Measurements from ENCODE around the gene FANCI.
A peak's percentile ranks its signal among the peaks of the same experiment; 100 is the strongest.

Gene FANCI

GRCh38 chr15:89345248-89345647 is 101.5 kb downstream of the FANCI start:
- Histone ChIP-seq H3K36me3 (ENCODE audit: control insufficient read depth, insufficient read depth, low read length) (no peaks in the 10 kb centered on the region), H3K4me3 (ENCODE audit: low read length) (no peak overlapping the region), H3K27me3 (ENCODE audit: control insufficient read depth, insufficient read depth, low read length) (no peaks in the 10 kb centered on the region)

DNA sequence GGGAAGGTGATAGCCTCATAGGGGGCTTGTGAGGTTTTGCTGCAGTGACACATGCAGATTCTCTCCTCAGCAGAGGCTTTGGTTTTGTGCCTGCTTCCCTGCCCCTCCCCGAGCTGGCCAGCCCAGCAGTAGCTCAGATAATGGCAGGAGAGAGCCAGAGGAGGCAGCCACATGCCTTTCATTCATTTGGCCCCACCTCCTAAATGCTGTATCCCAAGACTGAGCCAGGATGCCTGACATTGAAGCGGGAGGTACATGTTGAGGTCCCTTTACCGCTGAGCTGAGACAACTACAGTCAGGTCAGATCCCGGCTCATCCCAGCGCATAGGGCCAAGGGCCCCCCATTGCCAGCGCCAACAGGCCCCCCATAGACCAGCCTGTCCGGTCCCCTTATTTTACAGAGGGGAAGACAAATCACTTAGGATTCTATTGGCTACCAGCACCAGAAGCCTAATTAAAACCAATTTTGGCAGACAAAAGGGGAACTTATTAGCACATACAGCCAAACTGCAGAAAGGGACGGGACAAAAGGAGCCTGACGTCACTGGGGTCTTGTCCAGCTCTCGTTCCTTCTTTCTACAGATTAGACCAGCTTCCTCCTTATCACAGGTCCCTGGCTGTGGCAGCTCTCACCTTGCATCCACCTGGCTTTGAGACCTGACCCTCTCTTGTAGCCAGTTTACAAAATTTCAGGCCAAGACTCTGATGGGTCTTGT is 102.9 kb downstream of the FANCI start:
- Histone ChIP-seq H3K36me3 (ENCODE audit: control insufficient read depth, insufficient read depth, low read length) (no peaks in the 10 kb centered on the region), H3K27ac (ENCODE audit: low read depth, low read length) (no peak overlapping the region), H3K4me1 (ENCODE audit: control insufficient read depth, insufficient read depth, low read length) (no peaks in the 10 kb centered on the region), H3K27me3 (ENCODE audit: control insufficient read depth, insufficient read depth, low read length) (no peaks in the 10 kb centered on the region), H3K4me3 (ENCODE audit: low read length) (no peak overlapping the region), H3K9ac (ENCODE audit: low read length) (no peak overlapping the region)

More at GRCh38 chr15:89345248-89345647, 101.5 kb downstream of the FANCI start:
- Histone ChIP-seq H3K4me1 (ENCODE audit: control insufficient read depth, insufficient read depth, low read length) (no peaks in the 10 kb centered on the region), H3K9ac (ENCODE audit: low read length) (no peak overlapping the region), H3K27ac (ENCODE audit: low read depth, low read length) (no peak overlapping the region)

DNA sequence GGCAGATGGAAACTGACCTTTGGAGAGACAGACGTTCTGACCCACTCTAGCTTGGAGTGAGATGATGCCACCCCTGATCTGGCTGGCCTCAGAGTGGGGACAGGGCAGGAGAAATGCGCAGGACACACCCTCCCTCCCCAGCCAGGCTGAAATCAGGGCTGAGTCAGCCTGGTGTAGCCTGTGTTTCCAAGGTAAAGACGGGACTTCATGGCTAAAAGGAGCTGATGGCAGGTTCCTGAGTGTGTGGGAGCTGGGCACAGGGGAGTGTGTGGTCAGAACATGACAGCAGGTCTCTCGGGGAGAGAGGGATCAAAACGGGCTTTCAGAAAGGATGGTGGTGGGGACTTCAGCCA is 105.4 kb downstream of the FANCI start:
- no peak overlapping the region for H3K4me3 ChIP-seq (ENCODE audit: low read length)
- H3K27ac ChIP-seq (ENCODE audit: low read depth, low read length), result no peak overlapping the region
- no peaks in the 10 kb centered on the region for H3K36me3 ChIP-seq (ENCODE audit: control insufficient read depth, insufficient read depth, low read length)
- no peaks in the 10 kb centered on the region for H3K4me1 ChIP-seq (ENCODE audit: control insufficient read depth, insufficient read depth, low read length)
- H3K27me3 ChIP-seq (ENCODE audit: control insufficient read depth, insufficient read depth, low read length), result no peaks in the 10 kb centered on the region
- H3K9ac ChIP-seq (ENCODE audit: low read length), result no peak overlapping the region

- no peaks in the 10 kb centered on the region for H3K4me1 ChIP-seq (ENCODE audit: control insufficient read depth, insufficient read depth, low read length)
- H3K9ac ChIP-seq (ENCODE audit: low read length), result no peak overlapping the region
- H3K27ac ChIP-seq (ENCODE audit: low read depth, low read length), result no peak overlapping the region
- H3K36me3 ChIP-seq (ENCODE audit: control insufficient read depth, insufficient read depth, low read length), result no peaks in the 10 kb centered on the region
- H3K27me3 ChIP-seq (ENCODE audit: control insufficient read depth, insufficient read depth, low read length), result peaks cover 4% of the 10 kb centered on the region
- H3K4me3 ChIP-seq (ENCODE audit: low read length), result no peak overlapping the region
Observed at GRCh38 chr15:89352476-89352875, 108.7 kb downstream of the FANCI start.

- H3K4me1 ChIP-seq (ENCODE audit: control insufficient read depth, insufficient read depth, low read length), result no peaks in the 10 kb centered on the region
- H3K27ac ChIP-seq (ENCODE audit: low read depth, low read length), result no peak overlapping the region
- H3K27me3 ChIP-seq (ENCODE audit: control insufficient read depth, insufficient read depth, low read length), result peaks cover 9% of the 10 kb centered on the region
Observed at GRCh38 chr15:89353991-89354390, 110.2 kb downstream of the FANCI start.

GRCh38 chr15:89356634-89357298 is 113.0 kb downstream of the FANCI start:
- Histone ChIP-seq H3K27ac (ENCODE audit: low read depth, low read length) (no peak overlapping the region), H3K9ac (ENCODE audit: low read length) (no peak overlapping the region), H3K4me3 (ENCODE audit: low read length) (no peak overlapping the region), H3K27me3 (ENCODE audit: control insufficient read depth, insufficient read depth, low read length) (peaks cover 33% of the 10 kb centered on the region), H3K4me1 (ENCODE audit: control insufficient read depth, insufficient read depth, low read length) (no peaks in the 10 kb centered on the region), H3K36me3 (ENCODE audit: control insufficient read depth, insufficient read depth, low read length) (no peaks in the 10 kb centered on the region)

More at GRCh38 chr15:89353991-89354390, 110.2 kb downstream of the FANCI start:
- Histone ChIP-seq H3K9ac (ENCODE audit: low read length) (no peak overlapping the region), H3K4me3 (ENCODE audit: low read length) (no peak overlapping the region), H3K36me3 (ENCODE audit: control insufficient read depth, insufficient read depth, low read length) (no peaks in the 10 kb centered on the region)

GRCh38 chr15:89358435-89358754 is 114.6 kb downstream of the FANCI start:
- Histone ChIP-seq H3K27ac (ENCODE audit: low read depth, low read length) (no peak overlapping the region), H3K36me3 (ENCODE audit: control insufficient read depth, insufficient read depth, low read length) (no peaks in the 10 kb centered on the region), H3K9ac (ENCODE audit: low read length) (no peak overlapping the region), H3K4me1 (ENCODE audit: control insufficient read depth, insufficient read depth, low read length) (no peaks in the 10 kb centered on the region), H3K27me3 (ENCODE audit: control insufficient read depth, insufficient read depth, low read length) (peaks cover 43% of the 10 kb centered on the region), H3K4me3 (ENCODE audit: low read length) (no peak overlapping the region)

DNA sequence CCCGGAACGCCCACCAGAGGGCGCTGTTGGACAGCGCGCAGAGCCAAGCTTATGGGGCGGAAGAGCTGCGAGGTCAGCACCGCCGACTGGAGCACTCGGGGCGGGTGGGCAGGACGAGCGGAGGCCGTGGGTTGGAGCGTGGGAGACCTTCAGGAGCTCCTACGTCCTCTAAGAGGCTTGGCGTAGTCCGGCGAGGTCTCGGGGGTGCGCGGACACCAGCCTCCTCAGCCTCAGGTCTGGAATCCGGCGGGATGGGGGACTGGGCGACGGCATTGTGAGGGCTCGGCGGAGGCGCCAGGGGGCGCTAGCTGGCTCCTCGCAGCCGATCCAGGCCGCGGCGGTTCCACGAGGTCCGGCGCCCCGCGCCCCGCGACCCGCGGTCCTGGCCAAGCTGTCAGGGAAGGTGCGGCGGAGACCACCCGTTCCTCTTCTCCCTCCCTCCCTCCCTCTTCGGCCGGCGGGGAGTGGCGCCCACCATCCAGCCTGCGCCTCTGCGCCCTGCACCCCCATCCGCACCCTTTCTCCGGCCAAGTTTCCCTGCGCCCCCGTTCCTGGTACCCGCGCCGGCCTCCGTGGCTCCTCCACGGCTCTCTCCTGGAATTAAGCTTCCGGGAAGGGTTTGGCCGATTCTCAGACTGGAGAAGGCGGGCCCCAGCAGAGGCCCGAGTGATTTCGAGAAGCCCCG is 115.1 kb downstream of the FANCI start:
- no peaks in the 10 kb centered on the region for H3K36me3 ChIP-seq (ENCODE audit: control insufficient read depth, insufficient read depth, low read length)
- H3K27ac ChIP-seq (ENCODE audit: low read depth, low read length), result no peak overlapping the region
- peak overlapping the region; percentile 55 for H3K4me3 ChIP-seq (ENCODE audit: low read length)
- H3K9ac ChIP-seq (ENCODE audit: low read length), result no peak overlapping the region
- peaks cover 48% of the 10 kb centered on the region for H3K27me3 ChIP-seq (ENCODE audit: control insufficient read depth, insufficient read depth, low read length)
- H3K4me1 ChIP-seq (ENCODE audit: control insufficient read depth, insufficient read depth, low read length), result no peaks in the 10 kb centered on the region

GRCh38 chr15:89359471-89360293 is 115.9 kb downstream of the FANCI start:
- H3K27me3 ChIP-seq (ENCODE audit: control insufficient read depth, insufficient read depth, low read length), result peaks cover 54% of the 10 kb centered on the region
- H3K4me1 ChIP-seq (ENCODE audit: control insufficient read depth, insufficient read depth, low read length), result no peaks in the 10 kb centered on the region
- H3K36me3 ChIP-seq (ENCODE audit: control insufficient read depth, insufficient read depth, low read length), result no peaks in the 10 kb centered on the region
- no peak overlapping the region for H3K27ac ChIP-seq (ENCODE audit: low read depth, low read length)
- no peak overlapping the region for H3K4me3 ChIP-seq (ENCODE audit: low read length)
- no peak overlapping the region for H3K9ac ChIP-seq (ENCODE audit: low read length)

DNA sequence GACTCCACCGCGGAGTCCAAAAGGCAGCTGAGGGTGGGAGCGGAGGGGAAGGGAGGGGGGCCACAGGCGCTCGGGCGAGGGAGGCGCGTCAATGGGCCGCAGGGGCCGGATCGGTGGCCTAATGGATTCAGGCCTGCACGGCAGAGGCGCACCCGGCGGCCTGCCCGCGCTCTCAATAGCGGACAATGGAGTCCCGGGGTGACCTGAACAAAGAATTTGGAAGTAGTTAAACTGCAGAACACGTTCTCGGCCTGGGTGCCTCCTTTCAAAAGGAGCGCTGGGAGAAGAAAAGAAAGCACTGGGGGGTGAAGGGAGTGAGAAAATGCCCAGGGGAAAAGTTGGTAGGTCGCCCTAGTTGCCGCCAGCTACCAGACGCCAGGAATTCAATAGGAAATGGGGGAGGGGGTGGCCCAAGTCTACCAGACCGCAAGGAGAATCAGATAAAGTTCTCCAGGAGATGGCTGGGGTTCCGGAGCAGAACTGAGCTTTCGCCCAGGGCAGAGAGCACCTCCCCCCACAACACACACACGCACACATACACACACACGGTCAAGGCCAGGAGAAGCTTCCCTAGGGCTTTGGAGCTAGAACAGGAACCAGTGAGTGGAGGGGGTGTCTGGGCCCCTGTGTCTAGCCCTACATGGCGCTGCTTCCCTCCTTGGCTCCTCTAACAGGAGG is 116.7 kb downstream of the FANCI start:
- no peaks in the 10 kb centered on the region for H3K36me3 ChIP-seq (ENCODE audit: control insufficient read depth, insufficient read depth, low read length)

DNA sequence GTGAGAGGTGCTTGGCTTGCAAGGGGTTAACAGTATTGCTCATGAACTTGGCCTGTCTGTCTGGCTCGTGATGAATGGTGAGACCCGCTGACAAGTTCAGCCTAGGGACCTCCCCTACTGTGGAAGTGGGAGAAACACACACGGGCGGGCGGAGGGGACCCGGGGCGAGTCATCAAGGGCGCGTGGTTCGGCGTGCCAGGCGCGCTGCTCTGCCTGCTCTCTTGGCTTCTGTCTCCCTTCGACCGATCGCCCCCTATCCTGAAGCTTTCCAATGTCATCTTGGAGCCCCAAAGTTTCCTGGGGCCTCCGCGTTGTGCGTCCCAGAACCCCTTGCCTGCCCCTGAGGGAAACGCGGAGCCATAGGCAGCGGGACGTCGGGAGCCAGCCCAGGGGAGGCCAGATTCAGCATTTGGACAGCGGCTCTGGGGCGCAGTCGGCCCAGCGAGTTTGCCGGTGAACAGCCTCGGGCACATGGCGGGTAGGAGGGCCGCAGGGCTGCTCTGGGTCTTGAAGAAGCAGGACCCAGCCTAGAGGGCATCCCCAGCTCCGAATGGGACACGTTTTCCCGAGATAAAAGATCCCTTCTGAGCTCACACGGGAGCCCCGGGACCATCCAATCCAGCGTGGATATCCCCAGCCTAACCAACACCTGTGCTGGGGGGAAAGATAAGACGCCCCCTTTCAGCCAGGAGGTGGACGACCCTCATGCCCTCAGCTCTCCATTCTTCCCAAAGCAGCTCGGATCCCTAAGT is 117.8 kb downstream of the FANCI start:
- Histone ChIP-seq H3K27me3 (ENCODE audit: control insufficient read depth, insufficient read depth, low read length) (peaks cover 67% of the 10 kb centered on the region), H3K4me1 (ENCODE audit: control insufficient read depth, insufficient read depth, low read length) (no peaks in the 10 kb centered on the region), H3K27ac (ENCODE audit: low read depth, low read length) (no peak overlapping the region), H3K9ac (ENCODE audit: low read length) (no peak overlapping the region), H3K4me3 (ENCODE audit: low read length) (no peak overlapping the region), H3K36me3 (ENCODE audit: control insufficient read depth, insufficient read depth, low read length) (no peaks in the 10 kb centered on the region)

More for the DNA sequence above, 116.7 kb downstream of the FANCI start:
- H3K4me3 ChIP-seq (ENCODE audit: low read length), result no peak overlapping the region
- no peak overlapping the region for H3K9ac ChIP-seq (ENCODE audit: low read length)
- no peak overlapping the region for H3K27ac ChIP-seq (ENCODE audit: low read depth, low read length)
- no peaks in the 10 kb centered on the region for H3K4me1 ChIP-seq (ENCODE audit: control insufficient read depth, insufficient read depth, low read length)
- peaks cover 61% of the 10 kb centered on the region for H3K27me3 ChIP-seq (ENCODE audit: control insufficient read depth, insufficient read depth, low read length)

All from rectal smooth muscle tissue (tissue), 1 donor.